ACC112 (cell line): ENCODE measurements around the gene GLCCI1.

Experiments used
- H2AFZ ChIP-seq: fragments of 200-600 bp; sonication (generic); one replicate; pipeline ENCODE4 v1.6.0; 2017; ENCODE audit warnings: antibody characterized with exemption, low read length; ENCODE audit not compliant: unreplicated experiment
- H3K27ac ChIP-seq: fragments of 200-600 bp; sonication (generic); 2 replicates; pipeline ENCODE4 v1.5.1; 2014; ENCODE audit warnings: low read depth, mild to moderate bottlenecking, antibody characterized with exemption, low read length, moderate library complexity
- H3K27me3 ChIP-seq: fragments of 200-600 bp; sonication (generic); 2 replicates; pipeline ENCODE4 v1.6.1; 2014; ENCODE audit warnings: mild to moderate bottlenecking, antibody characterized with exemption, low read length, moderate library complexity, mixed read lengths; ENCODE audit not compliant: insufficient read depth
- H3K36me3 ChIP-seq: fragments of 200-600 bp; sonication (generic); 2 replicates; pipeline ENCODE4 v1.6.1; 2016; ENCODE audit warnings: mild to moderate bottlenecking, antibody characterized with exemption, low read length, moderate library complexity, mixed read lengths; ENCODE audit not compliant: insufficient read depth
- H3K4me1 ChIP-seq: fragments of 200-600 bp; sonication (generic); one replicate; pipeline ENCODE4 v1.6.1; 2016; ENCODE audit warnings: low read length, mixed read lengths; ENCODE audit not compliant: insufficient read depth, unreplicated experiment, control insufficient read depth
- H3K4me3 ChIP-seq: fragments of 200-600 bp; sonication (generic); 2 replicates; pipeline ENCODE4 v1.5.1; 2014; ENCODE audit warnings: mild to moderate bottlenecking, low read depth, low read length
- H3K79me2 ChIP-seq: fragments of 200-600 bp; sonication (generic); one replicate; pipeline ENCODE4 v1.6.0; 2016; ENCODE audit warnings: low read length; ENCODE audit not compliant: control insufficient read depth, unreplicated experiment, insufficient read depth

Gene GLCCI1

GRCh38 chr7:7968544-7969305 lies at the start of gene GLCCI1:
TSS of gene GLCCI1 (plus strand) at chr7:7968796. CDS start at chr7:7969351, 555 bp downstream.
- Histone ChIP-seq H3K79me2 (peaks cover 15% of the 10 kb centered on the region), H3K36me3 (no peaks in the 10 kb centered on the region), H3K27me3 (no peaks in the 10 kb centered on the region), H3K4me3 (peak within 1 kb of the TSS; percentile 91), H3K4me1 (peaks cover 21% of the 10 kb centered on the region), H3K27ac (0 out of 2 replicates have a peak within 1 kb of the TSS, but pooled peaks have one; percentile 22), H2AFZ (peak within 1 kb of the TSS; percentile 98)

DNA sequence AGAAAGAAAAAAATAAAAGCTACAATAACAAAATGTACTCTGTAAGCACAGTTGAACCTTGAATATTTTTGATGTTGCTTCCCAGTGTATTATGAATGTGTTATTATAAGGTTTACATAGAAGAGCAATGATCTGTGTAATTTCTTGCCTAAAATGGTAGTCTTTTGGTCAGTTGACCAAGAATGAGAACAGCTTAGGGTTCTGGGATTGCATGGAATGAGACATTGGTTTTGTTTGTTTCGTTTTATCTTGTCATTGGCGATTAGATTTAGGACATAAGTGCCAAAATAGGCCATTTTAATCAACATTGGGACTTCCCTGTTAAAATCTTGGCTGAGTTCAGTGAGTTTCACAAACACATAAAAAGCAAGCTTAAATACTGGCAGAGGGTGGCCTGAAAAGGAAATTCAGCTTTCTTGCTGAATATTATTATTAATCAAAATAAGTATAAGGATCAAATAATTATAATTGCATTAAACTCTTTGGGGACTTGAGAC lies 49.1 kb upstream of the GLCCI1 start:
- H3K4me3 ChIP-seq, result no peak overlapping the region
- no peaks in the 10 kb centered on the region for H3K27me3 ChIP-seq
- no peak overlapping the region for H2AFZ ChIP-seq
- H3K27ac ChIP-seq, result no peak overlapping the region
- no peaks in the 10 kb centered on the region for H3K36me3 ChIP-seq
- H3K4me1 ChIP-seq, result no peaks in the 10 kb centered on the region
- no peaks in the 10 kb centered on the region for H3K79me2 ChIP-seq

DNA sequence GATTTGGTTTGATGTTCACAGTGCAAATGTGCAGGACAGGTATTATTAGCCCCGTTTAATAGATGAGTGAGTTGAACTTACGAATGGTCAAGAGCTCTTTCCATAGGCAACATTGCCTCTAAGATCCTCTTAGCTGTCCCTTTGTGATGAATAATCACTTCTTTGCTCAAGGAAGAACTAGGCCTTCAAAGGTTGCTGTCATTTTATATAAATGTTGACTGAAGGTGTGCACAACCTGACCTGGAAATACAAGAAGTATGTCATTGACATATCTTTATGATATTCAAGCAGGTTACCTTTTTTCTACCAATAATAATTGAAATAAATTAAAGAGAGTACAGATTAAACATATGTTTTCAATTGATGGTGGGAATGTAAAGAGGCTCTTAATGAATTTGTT lies 48.5 kb upstream of the GLCCI1 start:
- H2AFZ ChIP-seq, result no peak overlapping the region
- no peak overlapping the region for H3K27ac ChIP-seq
- no peaks in the 10 kb centered on the region for H3K36me3 ChIP-seq
- no peaks in the 10 kb centered on the region for H3K27me3 ChIP-seq
- H3K4me1 ChIP-seq, result no peaks in the 10 kb centered on the region
- no peak overlapping the region for H3K4me3 ChIP-seq
- H3K79me2 ChIP-seq, result no peaks in the 10 kb centered on the region

- Histone ChIP-seq H3K79me2 (no peaks in the 10 kb centered on the region), H3K27me3 (no peaks in the 10 kb centered on the region), H3K4me3 (no peak overlapping the region), H3K36me3 (no peaks in the 10 kb centered on the region), H3K4me1 (no peaks in the 10 kb centered on the region), H3K27ac (no peak overlapping the region), H2AFZ (no peak overlapping the region)
These were observed 48.1 kb upstream of the GLCCI1 start for GRCh38 chr7:7920481-7920880.

GRCh38 chr7:7921830-7922229 lies 46.8 kb upstream of the GLCCI1 start:
- H3K79me2 ChIP-seq, result no peaks in the 10 kb centered on the region
- H3K27ac ChIP-seq, result no peak overlapping the region
- H3K27me3 ChIP-seq, result no peaks in the 10 kb centered on the region
- H2AFZ ChIP-seq, result no peak overlapping the region
- no peaks in the 10 kb centered on the region for H3K4me1 ChIP-seq
- H3K4me3 ChIP-seq, result no peak overlapping the region
- no peaks in the 10 kb centered on the region for H3K36me3 ChIP-seq

DNA sequence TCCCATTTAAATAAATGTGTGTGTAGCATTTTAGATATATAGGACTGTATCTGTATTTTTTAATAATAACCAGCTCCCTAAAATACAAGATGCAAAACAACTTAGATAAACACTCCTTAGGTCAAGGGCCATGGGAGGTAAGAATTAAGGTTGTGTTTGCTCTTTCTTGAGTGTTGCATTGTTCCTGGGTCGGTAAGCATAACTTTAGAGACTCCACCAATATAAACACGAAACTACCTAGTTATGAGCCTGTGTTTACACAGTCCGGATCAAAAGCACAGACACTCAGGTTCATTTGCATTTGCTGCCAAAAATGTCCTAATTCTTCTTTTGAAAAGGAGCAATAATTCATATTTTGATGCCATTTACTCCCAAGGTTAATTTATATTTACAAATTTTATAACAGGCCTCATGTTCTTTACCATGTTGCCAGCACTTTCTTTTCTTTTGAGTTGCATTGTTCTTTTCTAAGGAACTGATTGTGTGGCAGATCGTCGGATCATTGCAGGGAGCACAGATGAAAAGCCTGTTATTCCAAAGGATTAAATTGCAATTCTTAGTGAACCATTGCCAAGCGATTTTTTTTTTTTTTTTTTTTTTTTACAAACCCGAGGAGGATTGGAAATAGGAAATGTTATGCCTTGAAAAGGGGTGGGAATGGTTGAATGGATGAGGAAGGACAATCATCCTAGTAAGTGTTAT lies 45.8 kb upstream of the GLCCI1 start:
- H3K4me3 ChIP-seq, result no peak overlapping the region
- H2AFZ ChIP-seq, result no peak overlapping the region

DNA sequence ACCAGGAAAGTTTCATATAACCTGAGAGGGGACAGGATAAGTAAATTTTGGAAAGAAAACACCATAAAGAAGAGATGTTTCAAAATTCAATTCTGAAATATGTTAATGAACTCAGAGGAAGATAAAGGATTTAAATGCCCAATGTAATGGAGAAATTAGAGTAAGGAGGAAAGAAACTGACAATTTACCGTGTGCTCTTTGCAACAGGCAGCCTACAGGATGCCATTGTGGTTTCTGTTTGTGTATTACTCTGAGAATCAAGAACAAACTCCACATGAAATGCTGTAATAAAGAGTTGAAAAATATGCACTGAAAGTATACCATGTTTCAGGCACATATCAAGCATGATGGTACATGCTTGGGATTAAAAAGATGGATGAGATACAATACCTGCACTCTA lies 44.8 kb upstream of the GLCCI1 start:
- no peaks in the 10 kb centered on the region for H3K27me3 ChIP-seq
- no peaks in the 10 kb centered on the region for H3K79me2 ChIP-seq
- no peaks in the 10 kb centered on the region for H3K4me1 ChIP-seq
- H3K36me3 ChIP-seq, result no peaks in the 10 kb centered on the region
- H2AFZ ChIP-seq, result no peak overlapping the region
- no peak overlapping the region for H3K4me3 ChIP-seq
- H3K27ac ChIP-seq, result no peak overlapping the region

More for the DNA sequence above, 45.8 kb upstream of the GLCCI1 start:
- no peak overlapping the region for H3K27ac ChIP-seq
- H3K27me3 ChIP-seq, result no peaks in the 10 kb centered on the region
- H3K36me3 ChIP-seq, result no peaks in the 10 kb centered on the region
- H3K79me2 ChIP-seq, result no peaks in the 10 kb centered on the region
- no peaks in the 10 kb centered on the region for H3K4me1 ChIP-seq

GRCh38 chr7:7924303-7924702 lies 44.3 kb upstream of the GLCCI1 start:
- Histone ChIP-seq H3K4me1 (no peaks in the 10 kb centered on the region), H3K36me3 (no peaks in the 10 kb centered on the region), H3K27ac (no peak overlapping the region), H3K79me2 (no peaks in the 10 kb centered on the region), H2AFZ (no peak overlapping the region), H3K27me3 (no peaks in the 10 kb centered on the region), H3K4me3 (no peak overlapping the region)

DNA sequence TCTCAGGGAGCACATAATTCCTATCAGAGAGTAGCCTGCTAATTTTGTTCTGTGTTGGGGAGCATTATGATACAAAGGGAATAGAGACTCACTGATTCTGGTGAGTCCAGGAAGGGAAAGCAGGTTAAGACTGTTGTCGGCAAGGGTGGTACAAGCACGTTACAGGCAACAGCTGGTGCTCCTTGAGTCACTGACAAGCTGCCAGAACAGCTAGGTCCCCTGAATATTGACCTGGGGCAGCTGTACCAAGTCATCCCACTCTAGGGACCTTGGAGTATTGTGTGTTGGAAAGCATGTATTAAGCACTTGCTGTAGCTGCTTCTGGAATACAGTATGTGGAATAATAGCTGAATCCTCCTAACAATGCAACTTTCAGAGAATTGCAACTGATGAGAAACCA lies 37.0 kb upstream of the GLCCI1 start:
- Histone ChIP-seq H3K27ac (no peak overlapping the region), H2AFZ (no peak overlapping the region)

DNA sequence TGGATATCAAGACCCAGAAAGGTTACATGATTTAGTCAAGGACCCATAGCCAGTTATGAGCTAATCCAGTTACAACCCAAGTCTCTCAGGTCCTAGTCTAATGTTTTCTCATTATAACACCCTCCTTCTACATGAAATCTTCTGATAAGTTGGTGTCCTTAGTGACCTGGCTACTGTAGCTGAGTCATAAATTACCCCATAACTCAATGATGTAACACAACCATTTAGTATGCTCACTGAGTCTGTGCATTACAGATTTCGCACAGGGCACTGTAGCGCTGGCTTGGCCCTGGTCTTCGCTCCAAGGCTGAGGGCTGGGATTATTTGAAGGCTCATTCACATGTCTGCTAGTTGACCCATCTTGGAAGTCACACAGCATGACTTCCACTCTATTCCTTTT lies 36.0 kb upstream of the GLCCI1 start:
- no peak overlapping the region for H3K4me3 ChIP-seq
- H3K36me3 ChIP-seq, result no peaks in the 10 kb centered on the region
- no peak overlapping the region for H2AFZ ChIP-seq
- no peaks in the 10 kb centered on the region for H3K79me2 ChIP-seq
- no peak overlapping the region for H3K27ac ChIP-seq
- no peaks in the 10 kb centered on the region for H3K4me1 ChIP-seq
- H3K27me3 ChIP-seq, result no peaks in the 10 kb centered on the region

More for the DNA sequence above, 37.0 kb upstream of the GLCCI1 start:
- H3K79me2 ChIP-seq, result no peaks in the 10 kb centered on the region
- H3K4me1 ChIP-seq, result no peaks in the 10 kb centered on the region
- no peaks in the 10 kb centered on the region for H3K27me3 ChIP-seq
- H3K36me3 ChIP-seq, result no peaks in the 10 kb centered on the region
- H3K4me3 ChIP-seq, result no peak overlapping the region
